HL-60 (cell line): ENCODE data around the gene GALNT15.

Experiments
- GABPA ChIP-seq: IDR thresholded peaks from 2 replicates; pipeline ENCODE4 v1.6.1; 2012; ENCODE audit warnings: low read depth
- POLR2AphosphoS5 ChIP-seq: IDR thresholded peaks from 2 replicates; pipeline ENCODE4 v1.6.1; 2012; ENCODE audit warnings: low read depth
- REST ChIP-seq: IDR thresholded peaks from 2 replicates; pipeline ENCODE4 v1.6.1; 2012; ENCODE audit warnings: low read depth; ENCODE audit not compliant: insufficient replicate concordance
- TF ChIP-seq, protein P1 (sequence below): IDR thresholded peaks from one replicate; pipeline ENCODE4 v1.5.1; 2011; ENCODE audit warnings: low read length, control low read depth, inconsistent platforms; ENCODE audit not compliant: insufficient read depth

DNA sequence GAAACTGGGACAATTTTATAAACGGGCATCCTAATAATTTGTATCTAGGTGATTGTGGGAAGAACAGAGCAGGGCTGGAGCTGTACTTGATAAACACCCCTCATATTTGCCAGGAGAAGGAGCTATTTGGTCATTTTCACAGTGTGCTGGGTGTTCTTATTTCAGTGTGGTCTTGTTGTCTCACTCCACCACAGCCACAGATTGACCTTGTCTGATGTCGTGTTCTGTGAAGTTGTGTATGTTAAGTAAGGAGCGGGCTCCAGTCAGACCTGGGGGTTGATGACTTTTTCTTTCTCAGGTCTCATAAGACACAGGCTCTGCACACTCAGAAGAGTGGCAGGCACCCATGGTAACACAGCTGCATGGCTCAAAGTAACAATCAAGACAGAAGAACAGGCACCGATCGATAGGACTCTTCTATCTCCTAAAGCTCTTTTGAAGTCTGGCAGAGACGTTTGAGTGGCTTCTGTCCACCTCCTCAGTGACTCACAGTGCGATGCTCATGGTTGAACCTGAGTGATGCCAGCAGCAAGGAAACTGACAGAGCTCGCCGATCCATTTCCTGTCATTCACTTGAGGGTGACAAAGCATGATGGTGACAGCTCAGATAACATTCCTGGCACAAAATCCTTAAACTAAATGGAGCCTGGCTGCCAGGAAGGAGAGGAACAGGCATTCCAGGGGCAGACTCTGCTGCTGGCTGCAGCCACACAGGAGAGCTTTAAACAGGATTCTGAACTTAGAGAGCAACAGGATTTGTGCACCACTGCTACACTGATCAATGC, 69.4 kb downstream of the GALNT15 start:
- TF ChIP-seq, protein P1, sequence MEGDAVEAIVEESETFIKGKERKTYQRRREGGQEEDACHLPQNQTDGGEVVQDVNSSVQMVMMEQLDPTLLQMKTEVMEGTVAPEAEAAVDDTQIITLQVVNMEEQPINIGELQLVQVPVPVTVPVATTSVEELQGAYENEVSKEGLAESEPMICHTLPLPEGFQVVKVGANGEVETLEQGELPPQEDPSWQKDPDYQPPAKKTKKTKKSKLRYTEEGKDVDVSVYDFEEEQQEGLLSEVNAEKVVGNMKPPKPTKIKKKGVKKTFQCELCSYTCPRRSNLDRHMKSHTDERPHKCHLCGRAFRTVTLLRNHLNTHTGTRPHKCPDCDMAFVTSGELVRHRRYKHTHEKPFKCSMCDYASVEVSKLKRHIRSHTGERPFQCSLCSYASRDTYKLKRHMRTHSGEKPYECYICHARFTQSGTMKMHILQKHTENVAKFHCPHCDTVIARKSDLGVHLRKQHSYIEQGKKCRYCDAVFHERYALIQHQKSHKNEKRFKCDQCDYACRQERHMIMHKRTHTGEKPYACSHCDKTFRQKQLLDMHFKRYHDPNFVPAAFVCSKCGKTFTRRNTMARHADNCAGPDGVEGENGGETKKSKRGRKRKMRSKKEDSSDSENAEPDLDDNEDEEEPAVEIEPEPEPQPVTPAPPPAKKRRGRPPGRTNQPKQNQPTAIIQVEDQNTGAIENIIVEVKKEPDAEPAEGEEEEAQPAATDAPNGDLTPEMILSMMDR, result no peak
- TF ChIP-seq REST, result no peak
- TF ChIP-seq POLR2AphosphoS5, result no peak
- TF ChIP-seq GABPA, result no peak
